ENCODE results near the gene GPC6. TPM values are rescaled to one million over a fixed set of nuclear protein-coding genes. Genes with fewer than 3 reads are reported as not detected.

GPC6 gene
- total RNA-seq, 1 experiment from 2014 or later: not detected

DNA sequence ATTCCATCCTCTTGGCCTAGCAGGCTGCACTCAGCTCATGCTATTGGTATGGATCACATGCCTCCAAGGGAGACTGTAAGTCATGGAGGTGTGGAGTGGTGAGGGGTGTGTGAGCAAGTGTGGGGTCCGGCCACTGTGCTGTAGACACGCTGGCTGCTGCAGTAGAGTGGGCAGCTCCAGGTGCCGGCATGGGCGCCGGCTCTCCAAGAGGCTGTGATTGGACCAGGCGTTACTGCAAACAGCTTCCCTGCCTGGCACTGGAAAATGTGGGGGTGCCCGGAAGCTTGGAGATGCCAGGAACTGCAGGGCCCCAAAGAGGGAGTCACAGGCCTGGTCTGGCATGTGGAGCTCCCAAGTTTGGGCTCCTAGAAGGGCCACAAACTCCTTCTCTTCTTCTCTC lies 245.7 kb downstream of the GPC6 start:
- Mint-ChIP-seq H3K4me1 (ENCODE audit: low read depth, unreplicated experiment) (no peaks in the 10 kb centered on the region), H3K27ac (ENCODE audit: unreplicated experiment) (no peak overlapping the region), H3K36me3 (ENCODE audit: insufficient read depth, unreplicated experiment) (no peaks in the 10 kb centered on the region), H3K27me3 (ENCODE audit: unreplicated experiment) (no peaks in the 10 kb centered on the region), H3K9me3 (ENCODE audit: low read depth, unreplicated experiment) (no peaks in the 10 kb centered on the region), H3K4me3 (ENCODE audit: low read depth, unreplicated experiment) (no peak overlapping the region)
- TF ChIP-seq, protein P1, sequence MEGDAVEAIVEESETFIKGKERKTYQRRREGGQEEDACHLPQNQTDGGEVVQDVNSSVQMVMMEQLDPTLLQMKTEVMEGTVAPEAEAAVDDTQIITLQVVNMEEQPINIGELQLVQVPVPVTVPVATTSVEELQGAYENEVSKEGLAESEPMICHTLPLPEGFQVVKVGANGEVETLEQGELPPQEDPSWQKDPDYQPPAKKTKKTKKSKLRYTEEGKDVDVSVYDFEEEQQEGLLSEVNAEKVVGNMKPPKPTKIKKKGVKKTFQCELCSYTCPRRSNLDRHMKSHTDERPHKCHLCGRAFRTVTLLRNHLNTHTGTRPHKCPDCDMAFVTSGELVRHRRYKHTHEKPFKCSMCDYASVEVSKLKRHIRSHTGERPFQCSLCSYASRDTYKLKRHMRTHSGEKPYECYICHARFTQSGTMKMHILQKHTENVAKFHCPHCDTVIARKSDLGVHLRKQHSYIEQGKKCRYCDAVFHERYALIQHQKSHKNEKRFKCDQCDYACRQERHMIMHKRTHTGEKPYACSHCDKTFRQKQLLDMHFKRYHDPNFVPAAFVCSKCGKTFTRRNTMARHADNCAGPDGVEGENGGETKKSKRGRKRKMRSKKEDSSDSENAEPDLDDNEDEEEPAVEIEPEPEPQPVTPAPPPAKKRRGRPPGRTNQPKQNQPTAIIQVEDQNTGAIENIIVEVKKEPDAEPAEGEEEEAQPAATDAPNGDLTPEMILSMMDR (IDR thresholded peaks at IDR 0.05; ENCODE audit: unreplicated experiment): no peak
- CTCF ChIA-PET: no interaction called here
- no peak for DNase-seq
- BruUV-seq (replicated peaks): no TSS peak
- intact Hi-C loops (cut with micrococcal nuclease; ENCODE audit: unreplicated experiment): no loop called here

DNA sequence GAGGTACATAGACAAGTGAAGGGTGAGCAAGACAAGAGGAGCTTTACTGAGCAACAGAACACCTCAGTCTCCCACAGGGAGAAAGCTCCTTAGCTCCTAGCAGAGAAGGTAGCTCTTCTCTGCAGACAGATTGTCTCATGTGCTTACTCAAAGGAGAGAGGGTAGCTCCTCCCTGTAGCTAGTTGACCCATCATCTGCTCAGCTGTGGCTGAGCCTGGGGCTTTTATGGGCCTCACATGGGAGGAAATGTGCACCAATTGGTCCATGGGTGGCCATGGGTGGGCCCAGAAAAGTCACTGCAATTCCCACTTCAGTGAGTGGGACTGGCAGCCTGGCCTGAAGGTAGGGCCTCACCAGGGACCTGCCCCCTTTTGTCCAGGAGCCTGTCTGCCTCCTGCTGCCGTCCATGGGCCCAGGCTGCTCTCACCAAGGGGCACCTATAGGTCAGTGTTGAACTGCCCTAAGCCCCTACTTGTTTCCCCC lies 246.2 kb downstream of the GPC6 start:
- Mint-ChIP-seq H3K27ac (ENCODE audit: unreplicated experiment) (no peak overlapping the region), H3K4me3 (ENCODE audit: low read depth, unreplicated experiment) (no peak overlapping the region), H3K27me3 (ENCODE audit: unreplicated experiment) (no peaks in the 10 kb centered on the region), H3K9me3 (ENCODE audit: low read depth, unreplicated experiment) (no peaks in the 10 kb centered on the region), H3K36me3 (ENCODE audit: insufficient read depth, unreplicated experiment) (no peaks in the 10 kb centered on the region), H3K4me1 (ENCODE audit: low read depth, unreplicated experiment) (no peaks in the 10 kb centered on the region)
- DNase-seq: no peak
- CTCF ChIA-PET: no interaction called here
- BruUV-seq (replicated peaks): no TSS peak
- intact Hi-C loops (cut with micrococcal nuclease; ENCODE audit: unreplicated experiment): no loop called here
- TF ChIP-seq, protein P1 (IDR thresholded peaks at IDR 0.05; ENCODE audit: unreplicated experiment): no peak

DNA sequence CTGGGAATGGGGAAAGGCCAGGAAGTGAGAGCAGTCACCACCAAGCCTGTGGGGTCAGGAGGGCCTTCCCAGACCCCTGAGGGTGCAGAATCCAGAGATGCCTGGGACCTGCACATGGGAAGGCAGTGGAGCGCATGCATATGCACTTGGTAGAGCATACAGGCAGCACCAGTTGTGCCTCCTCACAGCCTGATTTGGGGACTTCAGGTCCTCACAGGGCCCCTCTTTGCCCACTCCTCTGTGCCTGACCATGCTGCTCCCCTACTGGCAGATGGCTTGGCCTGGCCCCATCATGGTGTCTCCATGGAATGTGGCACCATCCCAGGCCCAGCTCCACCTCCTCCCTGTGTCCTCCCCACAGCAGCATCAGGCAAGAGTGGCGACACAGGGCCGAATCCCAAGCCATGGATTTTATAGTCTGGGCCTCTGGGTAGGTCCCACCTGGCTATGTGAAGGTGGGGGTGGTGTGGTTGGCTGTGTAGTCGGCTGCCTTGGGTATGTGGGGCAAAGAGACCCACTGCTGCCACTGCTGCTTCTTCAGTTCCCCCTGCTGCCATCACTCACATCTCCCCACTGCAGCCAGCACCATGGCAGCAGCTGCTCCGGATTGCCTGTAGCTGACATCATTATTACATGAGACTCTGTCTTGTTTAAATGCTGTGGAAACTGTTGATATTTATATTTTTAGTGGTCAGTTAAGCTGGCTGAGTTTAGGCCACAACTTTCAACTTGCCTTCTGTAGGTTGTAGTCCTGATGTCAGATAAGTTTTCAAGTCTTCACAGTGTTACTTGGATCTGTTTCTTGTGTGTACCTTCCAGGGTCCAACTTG lies 247.0 kb downstream of the GPC6 start:
- H3K27ac Mint-ChIP-seq (ENCODE audit: unreplicated experiment): no peak overlapping the region
- no peaks in the 10 kb centered on the region for H3K9me3 Mint-ChIP-seq (ENCODE audit: low read depth, unreplicated experiment)

DNA sequence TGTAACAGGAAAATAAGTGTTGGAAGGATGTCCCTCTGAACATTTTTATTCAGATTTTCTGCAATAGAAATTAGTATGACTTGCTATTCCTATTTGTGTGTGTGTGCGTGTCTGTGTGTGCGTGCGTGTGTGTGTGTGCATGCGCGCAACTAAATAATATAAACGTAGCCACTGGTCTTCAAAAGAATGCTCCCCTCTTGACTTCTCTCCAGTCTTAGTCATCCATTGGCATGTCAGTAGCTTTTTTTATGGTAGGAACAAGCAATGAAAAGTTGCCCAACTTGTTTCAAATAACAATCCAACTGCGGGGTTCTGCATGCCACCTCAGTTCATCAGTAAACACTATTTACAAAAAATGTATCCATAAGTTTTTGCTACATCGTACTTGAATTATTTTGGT lies 249.6 kb downstream of the GPC6 start:
- no peaks in the 10 kb centered on the region for H3K36me3 Mint-ChIP-seq (ENCODE audit: insufficient read depth, unreplicated experiment)
- no peaks in the 10 kb centered on the region for H3K9me3 Mint-ChIP-seq (ENCODE audit: low read depth, unreplicated experiment)
- H3K27me3 Mint-ChIP-seq (ENCODE audit: unreplicated experiment): no peaks in the 10 kb centered on the region
- intact Hi-C loops (cut with micrococcal nuclease; ENCODE audit: unreplicated experiment): no loop called here
- H3K4me1 Mint-ChIP-seq (ENCODE audit: low read depth, unreplicated experiment): no peaks in the 10 kb centered on the region
- no TSS peak for BruUV-seq (replicated peaks)
- no peak for DNase-seq
- no peak overlapping the region for H3K27ac Mint-ChIP-seq (ENCODE audit: unreplicated experiment)
- H3K4me3 Mint-ChIP-seq (ENCODE audit: low read depth, unreplicated experiment): no peak overlapping the region
- TF ChIP-seq, protein P1 (IDR thresholded peaks at IDR 0.05; ENCODE audit: unreplicated experiment): no peak
- CTCF ChIA-PET: no interaction called here

More for the DNA sequence above, 247.0 kb downstream of the GPC6 start:
- Mint-ChIP-seq H3K4me1 (ENCODE audit: low read depth, unreplicated experiment) (no peaks in the 10 kb centered on the region), H3K4me3 (ENCODE audit: low read depth, unreplicated experiment) (no peak overlapping the region), H3K36me3 (ENCODE audit: insufficient read depth, unreplicated experiment) (no peaks in the 10 kb centered on the region), H3K27me3 (ENCODE audit: unreplicated experiment) (no peaks in the 10 kb centered on the region)
- intact Hi-C loops (cut with micrococcal nuclease; ENCODE audit: unreplicated experiment): no loop called here
- no peak for DNase-seq
- BruUV-seq (replicated peaks): no TSS peak
- TF ChIP-seq, protein P1 (IDR thresholded peaks at IDR 0.05; ENCODE audit: unreplicated experiment): no peak
- CTCF ChIA-PET: no interaction called here

Measured in Calu3 (cell line).